ENCODE measurements around the gene MAPK8IP2. TPM values are rescaled to one million over a fixed set of nuclear protein-coding genes. Genes with fewer than 3 reads are reported as not detected.

MAPK8IP2 gene
- total and polyA plus RNA-seq, 2 of the 13 experiments (the other 11 are each of a cell fraction or from before 2014, with no cell fraction given), result 1.3 to 2.6 TPM

- TF ChIP-seq ZEB1 (IDR thresholded peaks at IDR 0.05; ENCODE audit: insufficient replicate concordance, low read depth) (no peak), HNRNPH1 (optimal IDR thresholded peaks at IDR 0.05; ENCODE audit: low read depth, low read length) (peak; percentile 16), ERF (CRISPR knock-in tag; IDR thresholded peaks at IDR 0.05) (peak; percentile 12; the same call in 1 of the 2 replicates), ZNF337 (CRISPR knock-in tag; IDR thresholded peaks at IDR 0.05; ENCODE audit: borderline replicate concordance, low read depth) (no peak), MXI1 (IDR thresholded peaks at IDR 0.05; ENCODE audit: borderline replicate concordance, low read depth, low read length) (peak; percentile 29; the same call in 2 of the 3 replicates), RBAK (CRISPR knock-in tag; IDR thresholded peaks at IDR 0.05) (no peak), FOSL2 (CRISPR knock-in tag; IDR thresholded peaks at IDR 0.05) (peak; percentile 48), DBP (CRISPR knock-in tag; IDR thresholded peaks at IDR 0.05; ENCODE audit: not compliant biosample characterization) (no peak), NRL (CRISPR knock-in tag; IDR thresholded peaks at IDR 0.05; ENCODE audit: borderline replicate concordance) (no peak), PHF21A (CRISPR knock-in tag; IDR thresholded peaks at IDR 0.05) (0 out of 2 replicates have a peak, but pooled peaks have one; percentile 61), PITX1 (CRISPR knock-in tag; IDR thresholded peaks at IDR 0.05) (0 out of 2 replicates have a peak, but pooled peaks have one; percentile 10), ZNF563 (CRISPR knock-in tag; IDR thresholded peaks at IDR 0.05) (no peak), ZNF367 (CRISPR knock-in tag; IDR thresholded peaks at IDR 0.05; ENCODE audit: borderline replicate concordance) (no peak), USF2 (IDR thresholded peaks at IDR 0.05; ENCODE audit: low read depth, low read length) (0 out of 2 replicates have a peak, but pooled peaks have one; percentile 29), USF2 (CRISPR knock-in tag; IDR thresholded peaks at IDR 0.05; ENCODE audit: borderline replicate concordance) (no peak; the same call in 1 of the 2 replicates), ZNF704 (CRISPR knock-in tag; IDR thresholded peaks at IDR 0.05; ENCODE audit: borderline replicate concordance) (no peak), FOXJ3 (CRISPR knock-in tag; IDR thresholded peaks at IDR 0.05; ENCODE audit: borderline replicate concordance) (no peak), HOMEZ (CRISPR knock-in tag; IDR thresholded peaks at IDR 0.05; ENCODE audit: low read depth) (no peak), ZBTB4 (CRISPR knock-in tag; IDR thresholded peaks at IDR 0.05; ENCODE audit: borderline replicate concordance) (no peak), MEF2D (CRISPR knock-in tag; IDR thresholded peaks at IDR 0.05) (0 out of 2 replicates have a peak, but pooled peaks have one; percentile 6)
These were observed 32.0 kb upstream of the MAPK8IP2 start (continued) for GRCh38 chr22:50568626-50569025.
